Measurements from ENCODE around the gene AGBL2. TPM values are rescaled to one million over a fixed set of nuclear protein-coding genes. Genes with fewer than 3 reads are reported as not detected.

Gene AGBL2
- total and polyA plus RNA-seq, 2 of the 8 experiments (the other 6 are each of a cell fraction or from before 2014, with no cell fraction given): 2.1 to 6.5 TPM

DNA sequence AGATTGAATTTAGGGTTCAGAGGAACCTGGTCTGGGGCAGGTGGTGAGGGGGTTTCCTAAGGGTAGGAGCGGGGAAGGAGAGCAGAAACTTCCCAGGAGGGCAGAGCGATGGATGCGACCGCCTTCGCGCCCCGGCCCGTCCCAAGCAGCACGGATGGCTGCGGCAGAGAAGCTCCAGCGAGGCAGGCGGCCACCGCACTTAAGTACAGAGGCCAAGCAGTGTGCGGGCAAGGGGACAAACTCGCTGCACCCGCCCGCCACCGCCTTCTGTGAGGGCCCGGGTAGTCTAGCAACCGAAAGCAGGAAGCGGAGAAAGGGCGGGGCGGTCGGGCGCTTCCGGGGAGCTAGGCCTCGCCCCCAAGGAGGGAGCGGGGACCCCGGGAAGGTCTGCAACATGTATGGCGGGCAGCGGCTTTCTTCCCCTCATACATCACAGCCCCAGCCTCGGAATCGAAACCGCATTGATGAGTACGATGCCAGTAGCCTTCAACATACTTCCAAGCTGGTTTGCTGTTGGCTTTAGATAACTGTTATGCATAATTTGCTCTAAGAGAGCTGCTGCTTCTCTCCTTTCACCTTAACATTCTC lies at the start of gene AGBL2 (continued):
- TF ChIP-seq, protein P1, sequence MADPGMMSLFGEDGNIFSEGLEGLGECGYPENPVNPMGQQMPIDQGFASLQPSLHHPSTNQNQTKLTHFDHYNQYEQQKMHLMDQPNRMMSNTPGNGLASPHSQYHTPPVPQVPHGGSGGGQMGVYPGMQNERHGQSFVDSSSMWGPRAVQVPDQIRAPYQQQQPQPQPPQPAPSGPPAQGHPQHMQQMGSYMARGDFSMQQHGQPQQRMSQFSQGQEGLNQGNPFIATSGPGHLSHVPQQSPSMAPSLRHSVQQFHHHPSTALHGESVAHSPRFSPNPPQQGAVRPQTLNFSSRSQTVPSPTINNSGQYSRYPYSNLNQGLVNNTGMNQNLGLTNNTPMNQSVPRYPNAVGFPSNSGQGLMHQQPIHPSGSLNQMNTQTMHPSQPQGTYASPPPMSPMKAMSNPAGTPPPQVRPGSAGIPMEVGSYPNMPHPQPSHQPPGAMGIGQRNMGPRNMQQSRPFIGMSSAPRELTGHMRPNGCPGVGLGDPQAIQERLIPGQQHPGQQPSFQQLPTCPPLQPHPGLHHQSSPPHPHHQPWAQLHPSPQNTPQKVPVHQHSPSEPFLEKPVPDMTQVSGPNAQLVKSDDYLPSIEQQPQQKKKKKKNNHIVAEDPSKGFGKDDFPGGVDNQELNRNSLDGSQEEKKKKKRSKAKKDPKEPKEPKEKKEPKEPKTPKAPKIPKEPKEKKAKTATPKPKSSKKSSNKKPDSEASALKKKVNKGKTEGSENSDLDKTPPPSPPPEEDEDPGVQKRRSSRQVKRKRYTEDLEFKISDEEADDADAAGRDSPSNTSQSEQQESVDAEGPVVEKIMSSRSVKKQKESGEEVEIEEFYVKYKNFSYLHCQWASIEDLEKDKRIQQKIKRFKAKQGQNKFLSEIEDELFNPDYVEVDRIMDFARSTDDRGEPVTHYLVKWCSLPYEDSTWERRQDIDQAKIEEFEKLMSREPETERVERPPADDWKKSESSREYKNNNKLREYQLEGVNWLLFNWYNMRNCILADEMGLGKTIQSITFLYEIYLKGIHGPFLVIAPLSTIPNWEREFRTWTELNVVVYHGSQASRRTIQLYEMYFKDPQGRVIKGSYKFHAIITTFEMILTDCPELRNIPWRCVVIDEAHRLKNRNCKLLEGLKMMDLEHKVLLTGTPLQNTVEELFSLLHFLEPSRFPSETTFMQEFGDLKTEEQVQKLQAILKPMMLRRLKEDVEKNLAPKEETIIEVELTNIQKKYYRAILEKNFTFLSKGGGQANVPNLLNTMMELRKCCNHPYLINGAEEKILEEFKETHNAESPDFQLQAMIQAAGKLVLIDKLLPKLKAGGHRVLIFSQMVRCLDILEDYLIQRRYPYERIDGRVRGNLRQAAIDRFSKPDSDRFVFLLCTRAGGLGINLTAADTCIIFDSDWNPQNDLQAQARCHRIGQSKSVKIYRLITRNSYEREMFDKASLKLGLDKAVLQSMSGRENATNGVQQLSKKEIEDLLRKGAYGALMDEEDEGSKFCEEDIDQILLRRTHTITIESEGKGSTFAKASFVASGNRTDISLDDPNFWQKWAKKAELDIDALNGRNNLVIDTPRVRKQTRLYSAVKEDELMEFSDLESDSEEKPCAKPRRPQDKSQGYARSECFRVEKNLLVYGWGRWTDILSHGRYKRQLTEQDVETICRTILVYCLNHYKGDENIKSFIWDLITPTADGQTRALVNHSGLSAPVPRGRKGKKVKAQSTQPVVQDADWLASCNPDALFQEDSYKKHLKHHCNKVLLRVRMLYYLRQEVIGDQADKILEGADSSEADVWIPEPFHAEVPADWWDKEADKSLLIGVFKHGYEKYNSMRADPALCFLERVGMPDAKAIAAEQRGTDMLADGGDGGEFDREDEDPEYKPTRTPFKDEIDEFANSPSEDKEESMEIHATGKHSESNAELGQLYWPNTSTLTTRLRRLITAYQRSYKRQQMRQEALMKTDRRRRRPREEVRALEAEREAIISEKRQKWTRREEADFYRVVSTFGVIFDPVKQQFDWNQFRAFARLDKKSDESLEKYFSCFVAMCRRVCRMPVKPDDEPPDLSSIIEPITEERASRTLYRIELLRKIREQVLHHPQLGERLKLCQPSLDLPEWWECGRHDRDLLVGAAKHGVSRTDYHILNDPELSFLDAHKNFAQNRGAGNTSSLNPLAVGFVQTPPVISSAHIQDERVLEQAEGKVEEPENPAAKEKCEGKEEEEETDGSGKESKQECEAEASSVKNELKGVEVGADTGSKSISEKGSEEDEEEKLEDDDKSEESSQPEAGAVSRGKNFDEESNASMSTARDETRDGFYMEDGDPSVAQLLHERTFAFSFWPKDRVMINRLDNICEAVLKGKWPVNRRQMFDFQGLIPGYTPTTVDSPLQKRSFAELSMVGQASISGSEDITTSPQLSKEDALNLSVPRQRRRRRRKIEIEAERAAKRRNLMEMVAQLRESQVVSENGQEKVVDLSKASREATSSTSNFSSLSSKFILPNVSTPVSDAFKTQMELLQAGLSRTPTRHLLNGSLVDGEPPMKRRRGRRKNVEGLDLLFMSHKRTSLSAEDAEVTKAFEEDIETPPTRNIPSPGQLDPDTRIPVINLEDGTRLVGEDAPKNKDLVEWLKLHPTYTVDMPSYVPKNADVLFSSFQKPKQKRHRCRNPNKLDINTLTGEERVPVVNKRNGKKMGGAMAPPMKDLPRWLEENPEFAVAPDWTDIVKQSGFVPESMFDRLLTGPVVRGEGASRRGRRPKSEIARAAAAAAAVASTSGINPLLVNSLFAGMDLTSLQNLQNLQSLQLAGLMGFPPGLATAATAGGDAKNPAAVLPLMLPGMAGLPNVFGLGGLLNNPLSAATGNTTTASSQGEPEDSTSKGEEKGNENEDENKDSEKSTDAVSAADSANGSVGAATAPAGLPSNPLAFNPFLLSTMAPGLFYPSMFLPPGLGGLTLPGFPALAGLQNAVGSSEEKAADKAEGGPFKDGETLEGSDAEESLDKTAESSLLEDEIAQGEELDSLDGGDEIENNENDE (IDR thresholded peaks at IDR 0.05; ENCODE audit: insufficient replicate concordance, low read length): no peak
- TF ChIP-seq, protein P2, sequence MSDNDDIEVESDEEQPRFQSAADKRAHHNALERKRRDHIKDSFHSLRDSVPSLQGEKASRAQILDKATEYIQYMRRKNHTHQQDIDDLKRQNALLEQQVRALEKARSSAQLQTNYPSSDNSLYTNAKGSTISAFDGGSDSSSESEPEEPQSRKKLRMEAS (IDR thresholded peaks at IDR 0.05): peak; percentile 38; the same call in 1 of the 2 replicates
- TF ChIP-seq SP4 (IDR thresholded peaks at IDR 0.05; ENCODE audit: low read length): no peak
- TF ChIP-seq RBBP5 (IDR thresholded peaks at IDR 0.05; ENCODE audit: borderline replicate concordance, low read depth, low read length): no peak; the same call in 1 of the 2 replicates
- 0 out of 4 replicates have a peak, but pooled peaks of 1 of the 2 experiments have one; percentile 1 for TF ChIP-seq RAD21 (IDR thresholded peaks at IDR 0.05 in 1 of 2, conservative IDR thresholded peaks at IDR 0.05 in 1 of 2; ENCODE audit: low read depth in 2 of 2, low read length in 2 of 2)
- peak; percentile 54 for TF ChIP-seq TBP (IDR thresholded peaks at IDR 0.05; ENCODE audit: low read depth, low read length)
- peak; percentile 72 for TF ChIP-seq PHF8 (conservative IDR thresholded peaks at IDR 0.05; ENCODE audit: low read depth, low read length)
- peak; percentile 61 for TF ChIP-seq TAF1 (IDR thresholded peaks at IDR 0.05; ENCODE audit: low read depth, low read length)
- TF ChIP-seq NANOG (IDR thresholded peaks at IDR 0.05; ENCODE audit: insufficient read depth, low read depth, low read length, poor library complexity, severe bottlenecking): no peak

All from H1 (cell line).